Skin of body (tissue), 3 donors: ENCODE data around the gene MPIG6B. TPM values are rescaled to one million over a fixed set of nuclear protein-coding genes. Genes with fewer than 3 reads are reported as not detected.

Experiments
- DNase-seq: peaks from one replicate; lab custom pipeline; 2025; lab: John Stamatoyannopoulos, UW
- small RNA-seq: library from RNA; depleted of rRNA; stranded (forward); fragments of <200 nt; gene quantifications from one replicate; pipeline ENCODE3, GENCODE V24; 2014; ENCODE audit warnings: low replicate concordance
- total RNA-seq: library from RNA; depleted of rRNA; stranded (reverse); fragments of >200 nt; gene quantifications from one replicate; pipeline ENCODE4 v1.2.3, GENCODE V29; 2014

The MPIG6B gene
- total RNA-seq, 1 donor from 2014 or later, result 0.59 TPM

GRCh38 chr6:31765559-31765909 is 42.4 kb downstream of the MPIG6B start:
- no peak for DNase-seq

GRCh38 chr6:31765910-31766794 is 43.0 kb downstream of the MPIG6B start:
- no peak for DNase-seq

GRCh38 chr6:31767096-31767645 is 44.0 kb downstream of the MPIG6B start:
- no peak for DNase-seq

- no peak for DNase-seq
Measured at GRCh38 chr6:31768363-31769257, 45.4 kb downstream of the MPIG6B start.

- DNase-seq, result no peak
Measured at GRCh38 chr6:31769684-31770371, 46.7 kb downstream of the MPIG6B start.

- no peak for DNase-seq
Measured at GRCh38 chr6:31770860-31771259, 47.7 kb downstream of the MPIG6B start.

- no peak for DNase-seq
Measured at GRCh38 chr6:31771992-31772358, 48.8 kb downstream of the MPIG6B start.

- DNase-seq, result no peak
Measured at GRCh38 chr6:31775184-31775583, 52.0 kb downstream of the MPIG6B start.

GRCh38 chr6:31775633-31776484 is 52.7 kb downstream of the MPIG6B start:
- DNase-seq, result no peak

Small RNAs within 50 kb of the gene (small RNA-seq; reads per million reads assigned to genes)
- gene LY6G6D (not detected), gene MIR4646 (not detected), gene MSH5-SAPCD1 (not detected), gene RNU6-850P (not detected), gene SAPCD1 (not detected)

Other genes with a start within 250 kb of the MPIG6B start
- 1.2 TPM for gene MICB, start 225.2 kb upstream of the MPIG6B start, total RNA-seq
- gene MCCD1, start 194.4 kb upstream of the MPIG6B start, total RNA-seq, result not detected
- gene DDX39B, start 181.4 kb upstream of the MPIG6B start, total RNA-seq, result 267 TPM
- 1.4 TPM for gene ATP6V1G2, start 176.8 kb upstream of the MPIG6B start, total RNA-seq
- gene NFKBIL1, start 175.8 kb upstream of the MPIG6B start, total RNA-seq, result 12.1 TPM
- not detected for gene LTA, start 151.1 kb upstream of the MPIG6B start, total RNA-seq
- gene TNF, start 147.8 kb upstream of the MPIG6B start, total RNA-seq, result 1.9 TPM
- 1.6 TPM for gene LTB, start 140.9 kb upstream of the MPIG6B start, total RNA-seq
- 7.6 TPM for gene LST1, start 137.1 kb upstream of the MPIG6B start, total RNA-seq
- gene NCR3, start 130.4 kb upstream of the MPIG6B start, total RNA-seq, result not detected
- gene AIF1, start 108.1 kb upstream of the MPIG6B start, total RNA-seq, result 23.8 TPM
- 49.6 TPM for gene PRRC2A, start 102.7 kb upstream of the MPIG6B start, total RNA-seq
- gene BAG6, start 70.7 kb upstream of the MPIG6B start, total RNA-seq, result 101 TPM
- 1.2 TPM for gene APOM, start 67.5 kb upstream of the MPIG6B start, total RNA-seq
- gene C6orf47, start 62.6 kb upstream of the MPIG6B start, total RNA-seq, result 14.1 TPM
- gene GPANK1, start 58.4 kb upstream of the MPIG6B start, total RNA-seq, result 8.2 TPM
- gene CSNK2B, start 57.3 kb upstream of the MPIG6B start, total RNA-seq, result 75.8 TPM
- gene LY6G5B, start 53.4 kb upstream of the MPIG6B start, total RNA-seq, result 4.0 TPM
- gene LY6G5C, start 42.3 kb upstream of the MPIG6B start, total RNA-seq, result not detected
- gene ABHD16A, start 20.0 kb upstream of the MPIG6B start, total RNA-seq, result 36.0 TPM
- gene LY6G6F, start 16.5 kb upstream of the MPIG6B start, total RNA-seq, result not detected
- 10.3 TPM for gene LY6G6D, start 8.0 kb upstream of the MPIG6B start, total RNA-seq
- gene LY6G6C, start 1.6 kb upstream of the MPIG6B start, total RNA-seq, result 20.4 TPM
- 62.2 TPM for gene DDAH2, start 5.9 kb downstream of the MPIG6B start, total RNA-seq
- gene CLIC1, start 13.2 kb downstream of the MPIG6B start, total RNA-seq, result 185 TPM
- gene MSH5, start 16.6 kb downstream of the MPIG6B start, total RNA-seq, result 9.1 TPM
- 3.9 TPM for gene SAPCD1, start 39.3 kb downstream of the MPIG6B start, total RNA-seq
- 0.99 TPM for gene VWA7, start 54.0 kb downstream of the MPIG6B start, total RNA-seq
- 29.1 TPM for gene VARS1, start 72.4 kb downstream of the MPIG6B start, total RNA-seq
- 21.0 TPM for gene LSM2, start 83.6 kb downstream of the MPIG6B start, total RNA-seq
- 1.8 TPM for gene HSPA1L, start 91.9 kb downstream of the MPIG6B start, total RNA-seq
- 213 TPM for gene HSPA1A, start 92.2 kb downstream of the MPIG6B start, total RNA-seq
- 286 TPM for gene HSPA1B, start 104.4 kb downstream of the MPIG6B start, total RNA-seq
- gene NEU1, start 139.4 kb downstream of the MPIG6B start, total RNA-seq, result 19.0 TPM
- gene SLC44A4, start 155.6 kb downstream of the MPIG6B start, total RNA-seq, result 0.10 TPM
- 25.6 TPM for gene EHMT2, start 174.3 kb downstream of the MPIG6B start, total RNA-seq
- 3.9 TPM for gene ZBTB12, start 178.7 kb downstream of the MPIG6B start, total RNA-seq
- gene C2, start 204.3 kb downstream of the MPIG6B start, total RNA-seq, result 4.9 TPM
- 2.2 TPM for gene CFB, start 222.7 kb downstream of the MPIG6B start, total RNA-seq
- gene NELFE, start 235.6 kb downstream of the MPIG6B start, total RNA-seq, result 46.1 TPM
- gene SKIC2, start 235.8 kb downstream of the MPIG6B start, total RNA-seq, result 23.3 TPM
- gene DXO, start 248.8 kb downstream of the MPIG6B start, total RNA-seq, result 5.8 TPM